ENCODE results near the gene CREB3L4.
"Not testable (repeated sequence)": the region's sequence is repeated elsewhere in the genome, so short reads cannot be mapped to it uniquely, and the experiment has no call there.

CREB3L4 gene

DNA sequence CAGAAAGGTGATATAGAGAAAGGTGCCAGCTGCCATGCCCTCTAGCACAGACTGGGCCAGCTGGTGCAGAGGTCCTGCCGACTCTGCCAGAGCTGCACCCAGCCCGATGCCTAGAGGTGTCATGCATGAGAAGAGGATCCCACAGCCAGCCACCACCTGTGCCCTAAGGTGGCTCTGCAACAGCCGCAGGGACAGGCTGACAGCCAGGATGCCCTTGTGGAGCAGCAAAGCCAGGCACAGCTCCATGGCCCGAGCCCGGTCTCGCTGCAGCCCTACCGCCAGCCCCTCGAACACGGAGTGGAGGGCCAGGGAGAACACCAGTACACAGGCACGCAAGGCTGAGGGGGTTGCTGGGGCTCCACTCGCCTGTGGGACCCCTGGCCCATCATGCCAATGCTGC is 7.5 kb upstream of the CREB3L4 start:
- DNase-seq, result no peak

DNA sequence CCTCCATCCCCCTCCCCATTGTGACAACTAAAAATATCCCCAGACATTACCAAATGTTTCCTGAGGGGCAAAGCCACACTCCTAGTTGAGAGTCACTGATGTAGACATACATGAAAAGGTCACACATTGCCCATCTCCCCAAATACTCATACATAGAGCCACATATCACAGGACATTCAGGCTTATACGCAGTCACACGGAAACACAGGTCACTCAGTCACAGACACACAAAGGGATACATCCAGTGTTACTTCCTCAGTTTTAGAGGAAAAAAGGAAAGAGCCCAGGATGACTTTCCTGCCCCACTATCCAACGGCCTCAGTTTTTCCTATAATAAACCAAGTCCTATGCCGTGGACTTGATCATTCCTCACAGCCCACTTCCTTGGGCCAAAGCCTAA is 6.3 kb upstream of the CREB3L4 start:
- no peak for DNase-seq

DNA sequence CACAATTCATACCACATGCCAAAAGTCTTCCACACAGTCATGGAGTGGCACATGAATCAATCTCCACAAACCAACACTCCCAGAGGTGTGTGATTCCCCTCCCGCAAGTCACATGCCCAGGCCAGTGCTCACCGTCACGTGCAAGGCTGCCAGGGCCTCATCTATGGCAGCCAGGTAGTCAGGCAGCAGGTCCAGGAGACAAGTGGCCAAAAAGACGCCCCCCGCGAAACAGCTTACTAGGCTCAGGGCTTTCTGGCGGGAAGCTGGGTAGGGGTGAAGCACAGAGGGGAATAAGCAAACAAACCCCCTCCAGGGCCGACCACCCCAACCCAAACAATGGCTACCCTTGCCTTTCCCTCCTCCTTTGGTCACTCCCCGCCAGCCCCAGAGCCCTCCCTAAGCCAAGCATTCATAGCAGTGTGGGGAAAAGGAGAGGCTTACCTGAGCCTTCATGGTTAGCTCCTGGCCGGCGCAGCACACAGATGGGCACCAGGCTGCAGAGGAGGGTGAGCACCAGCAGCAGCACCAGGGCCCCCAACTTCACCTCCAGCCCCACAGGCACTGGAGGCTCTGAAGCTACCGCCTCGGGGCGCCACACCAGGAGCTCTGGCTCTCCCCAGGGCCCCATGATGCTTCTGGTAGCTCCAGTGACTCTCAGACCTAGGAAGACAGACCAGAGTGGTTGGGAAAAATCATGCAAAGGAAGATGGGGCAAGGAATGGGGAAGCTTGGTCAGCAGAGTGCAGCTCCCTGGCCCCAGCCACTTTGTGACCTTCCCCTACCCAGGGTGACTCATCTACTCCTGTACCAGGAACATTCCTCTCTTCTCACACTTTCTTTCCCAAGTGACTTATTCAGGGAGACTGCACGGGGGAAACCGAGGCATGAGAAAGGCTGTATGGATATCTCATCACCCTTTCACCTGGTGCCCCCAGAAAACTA is 5.3 kb upstream of the CREB3L4 start:
- DNase-seq, result no peak

DNA sequence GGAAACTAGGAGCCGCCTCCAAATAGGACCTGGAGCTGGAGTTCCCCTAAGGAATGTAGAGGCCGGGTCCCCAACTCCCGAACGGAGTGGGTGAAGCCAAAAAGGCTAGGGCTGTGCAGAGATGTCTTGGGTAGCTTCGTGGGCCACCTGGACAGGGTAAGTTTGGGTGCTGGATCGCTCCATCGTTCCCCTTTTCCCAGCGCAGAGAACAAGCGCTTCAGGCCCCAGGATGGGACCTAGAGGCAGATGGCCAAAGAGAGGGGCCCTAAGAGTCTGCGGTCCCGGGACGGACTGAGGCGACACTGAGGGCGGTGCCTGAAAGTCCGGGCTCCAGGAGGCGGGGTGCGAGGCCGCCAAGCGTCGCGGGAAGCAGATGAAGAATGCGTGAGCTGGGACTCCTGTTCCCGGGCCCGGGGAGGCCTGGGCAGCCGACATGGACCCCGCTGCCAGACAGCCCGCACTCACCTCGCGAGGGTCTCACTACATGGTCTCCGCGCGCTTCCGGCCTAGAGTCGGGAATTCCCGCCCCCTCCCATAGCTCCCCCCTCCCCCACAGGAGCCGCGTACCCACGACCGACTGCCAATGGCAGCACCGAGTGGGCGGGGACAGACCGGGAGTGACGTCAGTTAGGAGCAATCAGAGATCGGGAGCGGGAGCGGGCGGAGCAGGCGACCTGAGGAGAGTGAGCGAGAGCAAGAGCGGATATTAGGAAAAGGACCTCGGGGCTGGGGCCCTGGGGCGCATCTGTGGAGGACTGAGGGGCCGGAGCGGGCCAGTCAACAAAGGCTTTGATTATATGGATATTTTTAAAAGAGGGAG is 4.5 kb upstream of the CREB3L4 start, which contains the start of gene SLC39A1:
TSS of gene SLC39A1 (minus strand) at position 508 of the 820 bp plus-strand sequence. CDS start 822 bp downstream, outside the sequence.
- peak; percentile 99 to 100 for DNase-seq

DNA sequence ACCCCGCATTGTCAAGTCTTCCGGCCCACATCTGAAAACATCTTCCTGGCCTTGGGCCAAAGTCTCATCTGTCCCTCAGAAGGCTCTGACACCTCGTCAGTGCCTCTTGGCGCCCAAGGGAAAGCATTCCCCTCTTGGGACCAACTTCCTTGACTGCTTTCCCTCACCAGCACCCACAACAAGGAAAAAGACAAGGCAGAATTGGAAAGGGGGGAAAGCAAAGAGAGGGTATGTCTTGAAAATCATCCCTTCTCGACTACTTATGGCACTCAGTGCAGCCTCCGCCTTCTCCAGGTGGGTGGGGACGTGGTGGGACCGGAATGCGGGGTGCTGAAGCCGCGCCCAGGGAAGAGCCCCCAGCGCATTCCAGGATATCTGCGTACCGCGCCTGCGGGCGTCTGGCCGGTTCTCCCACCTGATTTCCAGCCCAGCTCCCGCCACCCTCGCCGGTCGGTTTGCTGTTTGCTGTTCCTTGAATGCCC is 3.8 kb upstream of the CREB3L4 start:
- no peak for DNase-seq

DNA sequence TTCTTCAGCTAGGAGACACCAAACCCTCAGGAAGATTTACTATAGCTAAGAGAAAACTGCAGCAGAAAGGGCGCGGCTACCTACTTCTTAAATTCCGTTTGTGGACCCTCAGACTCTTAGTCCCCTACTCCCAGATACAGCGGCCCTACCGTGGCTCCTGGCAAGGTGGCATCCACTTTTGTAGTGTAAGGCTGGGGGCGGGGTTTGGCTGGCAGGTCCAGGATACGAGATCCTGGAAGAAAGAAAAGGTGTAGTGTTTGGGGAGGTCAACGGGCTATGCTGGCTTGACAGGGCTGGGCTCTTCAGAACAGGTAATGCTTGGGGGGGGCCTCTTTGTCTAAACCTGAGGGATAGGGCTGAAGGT is 280 bp downstream of the CREB3L4 start:
- DNase-seq, result peak in 1 of 2 experiments; percentile 72

DNA sequence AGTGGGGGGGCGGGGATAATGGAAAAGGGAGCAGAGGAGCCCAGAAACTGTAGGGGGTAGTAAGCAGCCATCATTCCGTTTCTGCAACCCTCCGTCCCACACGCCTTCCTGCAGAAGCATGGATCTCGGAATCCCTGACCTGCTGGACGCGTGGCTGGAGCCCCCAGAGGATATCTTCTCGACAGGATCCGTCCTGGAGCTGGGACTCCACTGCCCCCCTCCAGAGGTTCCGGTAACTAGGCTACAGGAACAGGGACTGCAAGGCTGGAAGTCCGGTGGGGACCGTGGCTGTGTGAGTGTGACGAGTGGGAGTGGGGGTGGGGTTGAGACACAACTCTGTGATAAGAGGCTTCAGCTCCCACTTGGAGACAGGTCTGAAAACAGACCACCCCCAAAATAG is 706 bp downstream of the CREB3L4 start:
- DNase-seq, result peak in 1 of 2 experiments; percentile 76

DNA sequence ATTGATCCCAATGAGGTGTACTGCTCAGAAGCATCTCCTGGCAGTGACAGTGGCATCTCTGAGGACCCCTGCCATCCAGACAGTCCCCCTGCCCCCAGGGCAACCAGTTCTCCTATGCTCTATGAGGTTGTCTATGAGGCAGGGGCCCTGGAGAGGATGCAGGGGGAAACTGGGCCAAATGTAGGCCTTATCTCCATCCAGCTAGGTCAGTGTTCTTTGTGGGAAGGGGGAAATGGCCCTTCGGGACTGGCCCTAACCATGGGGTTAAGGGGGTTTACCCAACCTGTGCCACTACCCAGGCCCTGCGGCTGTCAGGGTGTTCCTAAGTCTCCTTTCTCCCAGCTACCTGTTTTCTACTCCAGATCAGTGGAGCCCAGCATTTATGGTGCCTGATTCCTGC is 1.3 kb downstream of the CREB3L4 start:
- DNase-seq, result no peak

DNA sequence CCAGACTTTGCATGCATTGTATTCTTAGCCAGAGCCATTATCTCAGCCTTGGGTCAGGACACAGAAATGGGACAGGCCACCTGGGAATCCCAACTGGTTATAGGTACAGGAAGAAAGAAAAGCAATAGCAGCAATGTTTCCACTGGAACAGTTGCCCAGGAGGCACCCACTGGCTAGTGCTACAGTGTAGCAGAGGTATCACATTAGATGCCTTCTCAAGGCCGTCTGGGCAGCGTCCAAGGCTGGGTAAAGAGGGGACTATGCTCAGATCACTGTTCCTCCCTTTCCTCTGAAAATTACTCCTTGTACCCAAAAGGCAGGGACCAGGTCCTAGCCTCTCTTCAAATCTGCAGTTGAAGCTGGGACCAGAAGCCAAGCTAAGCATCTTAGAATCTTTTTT is 2.6 kb downstream of the CREB3L4 start:
- no peak for DNase-seq

DNA sequence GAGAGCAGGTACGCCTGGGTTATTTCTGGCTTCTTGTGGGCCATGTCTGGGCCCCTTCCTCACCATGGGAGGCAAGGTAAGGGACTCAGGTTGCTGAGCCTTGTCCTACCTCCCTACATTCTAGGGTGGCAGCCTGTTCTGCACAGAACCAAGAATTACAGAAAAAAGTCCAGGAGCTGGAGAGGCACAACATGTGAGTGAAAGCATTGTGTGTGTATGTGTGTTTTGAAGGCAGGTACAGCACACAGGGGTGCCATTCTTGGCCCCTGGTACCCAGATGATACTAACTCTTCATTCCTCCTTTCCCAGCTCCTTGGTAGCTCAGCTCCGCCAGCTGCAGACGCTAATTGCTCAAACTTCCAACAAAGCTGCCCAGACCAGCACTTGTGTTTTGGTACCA is 5.4 kb downstream of the CREB3L4 start:
- DNase-seq, result no peak

DNA sequence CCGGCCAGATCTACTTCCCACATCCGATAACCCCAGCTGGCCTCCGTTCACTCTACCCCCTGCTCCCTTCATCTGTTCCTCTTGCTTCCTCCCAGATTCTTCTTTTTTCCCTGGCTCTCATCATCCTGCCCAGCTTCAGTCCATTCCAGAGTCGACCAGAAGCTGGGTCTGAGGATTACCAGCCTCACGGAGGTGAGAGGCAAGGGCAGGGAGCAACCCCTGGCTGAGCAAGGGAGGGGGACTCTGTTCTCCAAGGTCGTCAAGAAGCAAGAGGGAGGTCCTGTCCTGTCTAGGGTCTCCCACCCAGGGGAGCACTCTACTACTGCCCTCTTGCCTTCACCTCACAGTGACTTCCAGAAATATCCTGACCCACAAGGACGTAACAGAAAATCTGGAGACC is 5.8 kb downstream of the CREB3L4 start:
- DNase-seq, result no peak

DNA sequence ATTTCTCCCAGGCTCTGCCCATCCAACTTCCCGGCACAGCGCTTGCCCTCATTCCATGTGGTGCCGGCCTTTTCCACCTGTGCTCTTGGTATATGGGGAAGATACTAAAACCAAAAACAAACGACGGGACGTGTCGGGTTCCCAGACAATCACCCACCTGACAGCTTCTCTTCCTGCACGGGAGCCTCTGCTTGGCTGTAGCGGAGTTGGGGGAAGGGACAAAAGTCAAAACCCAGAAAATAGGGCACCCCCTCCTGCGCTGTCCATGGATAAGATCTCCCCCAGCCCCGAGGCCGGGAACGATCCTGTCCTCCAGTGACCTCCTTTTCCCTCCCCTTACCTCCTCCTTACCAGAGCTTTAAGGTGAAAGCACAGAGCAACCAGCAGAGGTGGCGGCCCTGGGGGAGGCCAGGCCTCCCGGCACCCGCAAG is 9.1 kb downstream of the CREB3L4 start:
- no peak for DNase-seq

DNA sequence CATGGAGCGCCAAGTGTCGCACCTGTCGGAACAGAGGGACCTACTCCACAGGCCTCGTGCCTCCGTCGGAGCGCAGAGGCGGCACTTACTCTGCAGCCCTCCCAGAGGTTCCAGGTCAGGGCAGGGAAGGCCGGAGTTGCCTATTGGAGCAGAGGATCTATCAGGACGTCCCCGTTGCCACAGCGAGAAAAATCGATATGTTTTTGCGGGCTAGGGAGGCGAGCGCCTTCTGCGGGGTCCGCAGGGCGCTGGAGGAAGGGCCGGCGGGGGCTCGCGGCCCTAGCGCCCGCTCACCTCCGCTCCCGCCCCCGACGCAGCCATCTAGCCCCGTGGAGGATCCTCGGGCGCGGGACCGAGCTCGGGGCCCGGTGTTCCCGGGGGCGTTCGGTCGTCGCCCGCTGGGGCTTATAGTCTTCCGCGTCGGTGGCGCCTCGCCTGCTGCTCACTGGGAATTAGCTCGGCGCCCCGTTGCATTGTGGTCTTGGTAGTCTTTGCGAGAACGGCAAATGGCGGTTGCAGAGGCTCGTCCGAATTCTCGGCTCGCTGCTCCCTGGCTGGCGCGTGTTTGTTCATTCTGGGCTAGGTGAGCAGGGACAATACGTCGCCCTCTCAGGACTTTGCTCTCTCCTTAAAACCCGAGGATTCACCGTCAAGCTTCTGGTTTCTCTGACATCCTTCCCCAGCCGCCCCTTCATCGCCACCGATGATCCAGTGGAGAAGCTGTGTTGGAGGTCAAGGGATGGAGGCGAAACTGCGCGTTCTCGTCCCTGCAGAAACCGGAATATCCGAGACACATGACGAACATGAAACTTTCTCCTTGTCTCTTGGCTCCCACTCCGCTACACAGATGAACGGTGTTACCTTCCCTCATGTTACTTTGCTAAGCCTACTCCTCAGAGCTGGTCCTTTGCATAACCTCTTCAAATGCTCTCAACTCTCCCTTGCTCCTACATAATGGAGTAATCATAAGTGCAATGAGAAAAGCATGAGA is 9.8 kb downstream of the CREB3L4 start, which contains the start of gene JTB:
TSS of gene JTB (minus strand) at position 425 of the 991 bp plus-strand sequence. CDS start at position 3, 422 bp downstream.
- peak; percentile 91 to 94 for DNase-seq

DNA sequence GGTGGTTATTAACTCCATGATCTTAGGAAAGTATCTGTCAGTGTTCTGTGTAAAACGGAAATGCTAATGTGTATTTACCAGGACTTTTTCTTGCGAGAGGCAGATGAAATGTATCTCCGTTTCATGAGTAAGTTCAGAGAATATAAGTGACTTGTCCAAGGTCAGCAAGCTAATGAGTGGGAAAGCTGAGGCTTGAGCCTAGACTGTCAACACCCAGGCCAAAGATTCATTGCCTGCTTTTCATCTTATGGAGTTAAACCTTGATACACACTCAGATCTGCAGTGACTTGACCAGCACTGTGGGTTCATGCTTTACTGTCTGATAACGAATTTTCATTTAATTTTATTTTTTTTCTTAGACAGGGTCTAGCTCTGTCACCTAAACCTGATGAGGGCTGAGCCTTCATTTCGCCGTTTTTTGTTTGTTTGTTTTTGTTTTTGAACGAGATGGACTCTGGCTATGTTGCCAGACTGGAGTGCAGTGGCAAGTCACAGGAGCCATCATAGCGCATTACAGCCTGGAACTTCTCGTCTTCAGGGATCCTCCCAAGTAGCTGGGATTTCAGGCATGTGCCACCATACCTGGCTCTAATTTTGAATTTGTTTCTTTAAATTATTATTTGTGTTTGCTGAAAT is 10.7 kb downstream of the CREB3L4 start:
- DNase-seq, result no peak

DNA sequence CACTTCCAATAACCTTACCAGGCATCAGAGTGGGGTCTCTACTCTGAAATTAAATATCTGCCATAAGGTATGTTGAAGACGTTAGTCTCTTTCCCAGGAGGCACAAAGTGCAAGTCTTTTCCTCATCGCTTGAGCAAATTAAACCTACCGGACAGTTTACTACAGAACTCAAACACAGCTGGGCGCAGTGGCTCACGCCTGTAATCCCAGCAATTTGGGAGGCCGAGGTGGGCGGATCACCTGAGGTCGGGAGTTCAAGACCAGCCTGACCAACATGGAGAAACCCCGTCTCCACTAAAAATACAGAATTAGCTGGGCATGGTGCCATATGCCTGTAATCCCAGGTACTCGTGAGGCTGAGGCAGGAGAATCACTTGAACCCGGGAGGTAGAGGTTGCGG is 11.4 kb downstream of the CREB3L4 start:
- DNase-seq, result not testable (repeated sequence)

DNA sequence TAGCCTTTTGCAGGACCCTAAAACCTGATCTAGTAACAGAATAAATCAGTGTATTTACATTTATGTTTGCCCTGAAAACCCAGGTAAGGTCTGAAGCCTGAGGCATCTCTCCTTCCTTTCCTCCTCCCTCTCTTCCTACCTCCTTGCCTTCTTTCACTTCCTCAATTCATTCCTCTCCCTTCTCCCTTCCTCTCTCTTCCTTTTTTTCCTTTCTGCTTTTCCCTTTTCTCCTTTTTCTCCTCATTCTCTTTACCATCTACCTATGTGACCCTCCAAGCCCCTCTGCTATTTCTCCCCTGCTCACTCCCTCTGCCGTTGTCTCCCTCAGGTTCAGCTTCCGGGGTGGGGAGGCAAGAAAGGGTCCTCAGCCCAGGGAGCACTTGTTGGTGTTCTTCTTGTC is 14.0 kb downstream of the CREB3L4 start:
- not testable (repeated sequence) for DNase-seq

DNA sequence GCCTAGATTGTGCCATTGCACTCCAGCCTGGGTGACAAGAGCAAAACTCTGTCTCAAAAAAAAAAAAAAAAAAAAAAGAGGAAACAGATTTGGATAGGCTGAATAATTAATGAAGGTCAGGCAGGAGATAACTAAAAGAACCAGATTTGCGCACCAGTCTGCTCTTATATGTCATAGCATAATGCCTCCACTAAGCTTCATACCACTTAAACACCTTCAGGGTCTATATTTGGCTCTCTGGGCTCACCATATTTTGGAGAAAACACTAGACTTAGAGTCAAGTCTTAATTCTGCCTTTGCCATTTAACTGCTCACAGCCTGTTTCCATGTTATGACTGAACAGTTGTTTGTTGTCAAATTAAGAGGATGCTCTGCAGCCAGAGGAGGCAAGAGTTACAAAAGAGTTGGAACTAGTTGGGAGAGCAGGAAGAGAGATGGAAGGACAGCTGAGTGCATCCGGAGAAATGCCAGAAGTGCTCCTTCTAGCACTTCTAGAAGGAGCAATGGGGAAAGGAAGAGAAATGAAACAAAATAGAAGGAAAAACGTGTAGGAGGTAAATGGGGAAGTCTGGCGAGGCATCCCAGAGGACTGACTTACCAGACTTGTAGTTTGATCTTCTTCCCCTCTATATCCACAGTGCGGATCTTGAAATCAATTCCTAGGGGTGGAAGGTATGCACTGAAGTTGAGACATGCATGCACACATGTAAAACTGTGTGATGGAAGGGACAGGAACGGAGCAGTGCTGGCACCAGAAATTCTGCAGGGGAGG is 16.6 kb downstream of the CREB3L4 start:
- DNase-seq, result no peak

DNA sequence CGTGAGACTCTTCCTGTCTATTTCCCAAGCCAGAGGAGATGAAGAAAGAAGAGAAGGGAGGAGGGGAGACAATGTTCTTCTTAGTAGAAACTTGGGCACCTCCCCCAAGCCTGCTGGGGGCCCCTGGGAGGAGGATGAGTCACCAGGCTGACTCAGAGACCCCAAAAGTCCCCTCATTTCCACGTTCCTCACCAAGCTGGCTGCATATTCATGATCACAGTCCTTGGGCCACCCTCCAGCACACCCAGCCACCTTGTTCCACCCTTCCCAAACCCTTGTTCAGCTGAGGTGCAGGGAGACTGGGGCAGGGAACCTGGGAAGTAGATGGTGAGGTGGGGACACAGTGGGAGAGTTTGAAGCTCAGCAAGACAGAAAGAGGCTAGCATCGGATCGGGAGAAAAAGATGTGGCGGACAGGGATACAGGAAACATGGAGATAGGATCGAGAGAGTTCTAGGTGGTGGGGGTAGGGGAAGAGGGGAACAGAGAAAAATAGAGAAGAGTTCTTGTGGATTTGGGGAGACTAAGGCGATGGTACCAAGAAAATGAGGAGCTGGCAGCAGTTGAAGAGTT is 17.7 kb downstream of the CREB3L4 start:
- no peak for DNase-seq

DNA sequence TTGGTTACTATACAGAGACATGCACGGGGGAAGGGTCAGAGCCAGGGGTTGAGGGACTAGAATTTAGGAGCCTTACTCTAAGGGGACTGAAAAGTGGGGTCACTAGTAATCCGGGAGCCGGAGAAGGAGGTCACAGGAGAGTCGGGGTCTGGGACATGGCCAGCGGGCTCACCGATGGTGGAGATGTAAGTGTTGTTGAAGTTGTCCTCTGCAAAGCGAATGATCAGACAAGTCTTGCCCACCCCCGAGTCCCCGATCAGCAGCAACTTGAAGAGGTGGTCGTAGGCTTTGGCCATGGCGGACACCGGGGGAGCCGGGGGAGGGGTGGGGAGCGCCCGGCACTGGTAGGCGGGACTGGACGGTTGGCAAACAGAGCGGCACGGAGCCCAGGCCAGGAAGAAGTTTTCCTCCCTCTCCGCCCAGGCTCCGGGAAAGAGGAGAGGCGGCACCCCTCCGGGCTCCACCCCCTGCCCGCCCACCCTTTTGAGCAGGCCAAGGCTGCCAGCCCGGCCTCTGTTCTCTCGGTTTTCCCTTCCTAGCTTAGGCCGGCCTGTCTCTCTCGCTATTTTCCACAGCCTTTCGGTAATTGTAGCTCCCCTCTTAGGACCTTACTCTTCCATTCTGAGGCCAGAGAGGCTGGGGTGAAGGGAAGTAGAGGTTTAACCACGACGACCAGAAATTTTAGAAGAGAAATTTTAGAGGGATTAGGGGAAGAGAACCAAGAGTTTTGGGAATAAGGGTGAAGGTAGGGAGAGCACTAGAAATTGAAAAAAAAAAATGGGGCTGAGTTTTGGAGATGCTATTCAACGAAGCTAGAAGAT is 18.4 kb downstream of the CREB3L4 start, which contains the start of gene RAB13:
TSS of gene RAB13 (minus strand) at position 399 of the 821 bp plus-strand sequence. CDS start at position 296, 103 bp downstream.
- DNase-seq, result no peak
